ENCODE data around the gene SERP1. TPM values are rescaled to one million over a fixed set of nuclear protein-coding genes. Genes with fewer than 3 reads are reported as not detected.

The SERP1 gene
- total RNA-seq, 2 donors from 2014 or later, result 304 to 473 TPM

GRCh38 chr3:150521463-150521862 lies 24.8 kb downstream of the SERP1 start:
- no peaks in the 10 kb centered on the region for H3K4me1 ChIP-seq (replicated peaks)
- H3K27ac ChIP-seq, result no peak overlapping the region
- no peaks in the 10 kb centered on the region for H3K36me3 ChIP-seq
- TF ChIP-seq CTCF (IDR thresholded peaks at IDR 0.05) (no peak), POLR2AphosphoS5 (IDR thresholded peaks at IDR 0.05) (no peak), POLR2A (IDR thresholded peaks at IDR 0.05) (no peak)
- H3K9me3 ChIP-seq, result no peaks in the 10 kb centered on the region
- 47% methylated on average over 2 of the region's 2 CpGs for WGBS
- intact Hi-C loops (cut with DNase I), result loop anchor here (10.0 kb wide), 1 partner anchor 623 kb away; no protein-coding TSS in a partner anchor
- no peak for DNase-seq (ENCODE audit: low spot score)
- H3K27me3 ChIP-seq (replicated peaks; ENCODE audit: insufficient read depth), result no peaks in the 10 kb centered on the region
- H3K4me3 ChIP-seq, result no peak overlapping the region

GRCh38 chr3:150520408-150520807 lies 25.9 kb downstream of the SERP1 start:
- intact Hi-C loops (cut with DNase I), result loop anchor here (10.0 kb wide), 1 partner anchor 624 kb away; no protein-coding TSS in a partner anchor
- Histone ChIP-seq H3K27me3 (replicated peaks; ENCODE audit: insufficient read depth) (no peaks in the 10 kb centered on the region), H3K4me1 (replicated peaks) (no peaks in the 10 kb centered on the region), H3K27ac (no peak overlapping the region), H3K36me3 (no peaks in the 10 kb centered on the region), H3K9me3 (no peaks in the 10 kb centered on the region), H3K4me3 (no peak overlapping the region)
- TF ChIP-seq POLR2AphosphoS5 (IDR thresholded peaks at IDR 0.05) (no peak), CTCF (IDR thresholded peaks at IDR 0.05) (no peak), POLR2A (IDR thresholded peaks at IDR 0.05) (no peak)
- DNase-seq (ENCODE audit: low spot score), result no peak
- 81% methylated on average over 24 of the region's 24 CpGs for WGBS

- TF ChIP-seq POLR2A (IDR thresholded peaks at IDR 0.05) (no peak), POLR2AphosphoS5 (IDR thresholded peaks at IDR 0.05) (no peak), CTCF (IDR thresholded peaks at IDR 0.05) (no peak)
- H3K27me3 ChIP-seq (replicated peaks; ENCODE audit: insufficient read depth), result no peaks in the 10 kb centered on the region
- H3K4me1 ChIP-seq (replicated peaks), result no peaks in the 10 kb centered on the region
- H3K9me3 ChIP-seq, result no peaks in the 10 kb centered on the region
- no peak for DNase-seq (ENCODE audit: low spot score)
- intact Hi-C loops (cut with DNase I), result no loop called here
- H3K4me3 ChIP-seq, result no peak overlapping the region
- H3K36me3 ChIP-seq, result no peaks in the 10 kb centered on the region
- WGBS, result 78% methylated on average over 3 of the region's 3 CpGs
- H3K27ac ChIP-seq, result no peak overlapping the region
Measured at GRCh38 chr3:150519026-150519425, 27.3 kb downstream of the SERP1 start.

- Histone ChIP-seq H3K36me3 (no peaks in the 10 kb centered on the region), H3K4me3 (no peak overlapping the region), H3K27ac (no peak overlapping the region), H3K9me3 (no peaks in the 10 kb centered on the region), H3K27me3 (replicated peaks; ENCODE audit: insufficient read depth) (no peaks in the 10 kb centered on the region), H3K4me1 (replicated peaks) (no peaks in the 10 kb centered on the region)
- intact Hi-C loops (cut with DNase I), result no loop called here
- WGBS, result 97% methylated on average over 4 of the region's 4 CpGs
- TF ChIP-seq POLR2AphosphoS5 (IDR thresholded peaks at IDR 0.05) (no peak), POLR2A (IDR thresholded peaks at IDR 0.05) (no peak), CTCF (IDR thresholded peaks at IDR 0.05) (no peak)
- no peak for DNase-seq (ENCODE audit: low spot score)
Measured at GRCh38 chr3:150515210-150515609, 31.1 kb downstream of the SERP1 start.

GRCh38 chr3:150511122-150511821 lies 35.0 kb downstream of the SERP1 start:
- TF ChIP-seq CTCF (IDR thresholded peaks at IDR 0.05), result no peak
- no peak for TF ChIP-seq POLR2A (IDR thresholded peaks at IDR 0.05)
- no peak for TF ChIP-seq POLR2AphosphoS5 (IDR thresholded peaks at IDR 0.05)
- intact Hi-C loops (cut with DNase I), result no loop called here
- no peak overlapping the region for H3K4me3 ChIP-seq
- WGBS, result 75% methylated on average over 4 of the region's 4 CpGs
- H3K4me1 ChIP-seq (replicated peaks), result no peaks in the 10 kb centered on the region
- no peak overlapping the region for H3K27ac ChIP-seq
- H3K27me3 ChIP-seq (replicated peaks; ENCODE audit: insufficient read depth), result no peaks in the 10 kb centered on the region
- H3K36me3 ChIP-seq, result no peaks in the 10 kb centered on the region
- DNase-seq (ENCODE audit: low spot score), result no peak
- no peaks in the 10 kb centered on the region for H3K9me3 ChIP-seq

Measured in prostate gland (tissue), 2 donors.